K562 (cell line): Measurements from ENCODE around the gene FRMD3. TPM values are rescaled to one million over a fixed set of nuclear protein-coding genes. Genes with fewer than 3 reads are reported as not detected.

ENCODE experiments used
- ATAC-seq: fragments of 200-7000 bp; cut with Tn5 transposase; 3 replicates; pipeline ENCODE4 v1.9.1; 2020; ENCODE audit warnings: moderate library complexity
- BruUV-seq: library from RNA; stranded (reverse); fragments of 400-500 nt; replicated peaks from 2 replicates; lab custom pipeline; 2021; lab: Mats Ljungman, UMichigan
- CTCF ChIA-PET: fragments of 300-600 bp; formaldehyde crosslinking; extraction: SDS; loops from one replicate; lab custom pipeline; 2021; ENCODE audit warnings: low intra/inter-chr PET ratio; lab: Yijun Ruan, JAX
- POLR2A ChIA-PET: fragments of 300-600, 350-650 bp; sonication (Branson Sonifier 250); formaldehyde crosslinking; extraction: SDS; loops from one replicate; lab custom pipeline; 2021; ENCODE audit warnings: antibody characterized with exemption, inconsistent platforms; lab: Yijun Ruan, JAX
- DNase-seq, 4 experiments: peaks; one replicate each; pipeline versions ENCODE4 v3.0.0 to v3.0.0-alpha.2; 2011 to 2018; ENCODE audit warnings: low spot score in 3 of 4, mixed read lengths in 3 of 4; ENCODE audit errors: extremely low read depth in 1 of 4
- FAIRE-seq: peaks from 2 replicates; lab custom pipeline; 2011; peaks lifted over from hg19 to GRCh38; lab: Jason Lieb, UNC
- H2AFZ ChIP-seq: 2 replicates; pipeline ENCODE4 v1.6.0; 2011; ENCODE audit warnings: low read depth, low read length, control low read depth, inconsistent platforms
- H3K27ac ChIP-seq: fragments of 200-600 bp; 3 replicates; pipeline ENCODE4 v1.8.0; 2011; ENCODE audit warnings: low read depth, mild to moderate bottlenecking, control low read depth, inconsistent platforms, low read length, moderate library complexity, mixed read lengths; ENCODE audit errors: extremely low read depth
- H3K27me3 ChIP-seq, 2 experiments: fragments of 300-600 bp in 1 of 2; 2 replicates in 1 of 2; 3 replicates in 1 of 2; pipeline versions ENCODE4 v1.6.0 to v1.8.0; 2011; ENCODE audit warnings: inconsistent platforms in 2 of 2, low read length in 2 of 2, mild to moderate bottlenecking in 1 of 2, mixed read lengths in 1 of 2, moderate library complexity in 1 of 2; ENCODE audit not compliant: control insufficient read depth in 2 of 2, insufficient read depth in 2 of 2
- H3K36me3 ChIP-seq: fragments of 300-600 bp; 3 replicates; pipeline ENCODE4 v1.8.0; 2011; ENCODE audit warnings: mild to moderate bottlenecking, low read length, inconsistent platforms; ENCODE audit not compliant: control insufficient read depth, insufficient read depth
- H3K4me1 ChIP-seq, 2 experiments: fragments of 200-600 bp in 1 of 2; replicated peaks in 1 of 2; 2 replicates in 1 of 2; 3 replicates in 1 of 2; pipeline versions ENCODE4 v1.5.1 to v1.8.0; 2011; ENCODE audit warnings: inconsistent platforms in 2 of 2, low read length in 2 of 2, mild to moderate bottlenecking in 1 of 2, mixed read lengths in 1 of 2, moderate library complexity in 1 of 2; ENCODE audit not compliant: control insufficient read depth in 2 of 2, insufficient read depth in 2 of 2
- H3K4me2 ChIP-seq: 2 replicates; pipeline ENCODE4 v1.6.1; 2011; ENCODE audit warnings: low read length, control low read depth, inconsistent platforms, mixed read lengths; ENCODE audit not compliant: insufficient read depth
- H3K4me3 ChIP-seq: fragments of 200-600 bp; sonication (generic), shearing (Covaris generic); 2 replicates; pipeline ENCODE4 v1.5.1; 2016; ENCODE audit warnings: control low read depth, inconsistent platforms
- H3K79me2 ChIP-seq: fragments of 200-600 bp; 3 replicates; pipeline ENCODE4 v1.8.0; 2011; ENCODE audit warnings: low read length, inconsistent platforms; ENCODE audit not compliant: control insufficient read depth, insufficient read depth
- H3K9ac ChIP-seq, 2 experiments: 2 replicates each; pipeline versions ENCODE4 v1.6.0 to v1.6.1; 2011; ENCODE audit warnings: low read depth in 2 of 2, low read length in 2 of 2, control low read depth in 1 of 2, inconsistent platforms in 1 of 2, mild to moderate bottlenecking in 1 of 2, mixed read lengths in 1 of 2; ENCODE audit not compliant: insufficient read depth in 1 of 2
- H3K9me1 ChIP-seq: one replicate; pipeline ENCODE4 v1.6.0; 2011; ENCODE audit warnings: inconsistent platforms, mild to moderate bottlenecking, low read length, moderate library complexity; ENCODE audit not compliant: control insufficient read depth, insufficient read depth
- H3K9me3 ChIP-seq: replicated peaks from 2 replicates; pipeline ENCODE4 v1.5.1; 2011; ENCODE audit warnings: low read depth, low read length, inconsistent platforms; ENCODE audit not compliant: control insufficient read depth, insufficient read depth
- H4K20me1 ChIP-seq: replicated peaks from 2 replicates; pipeline ENCODE4 v1.6.1; 2011; ENCODE audit warnings: low read length, inconsistent platforms, mixed read lengths; ENCODE audit not compliant: control insufficient read depth, insufficient read depth
- TAF9B ChIP-seq: fragments of 450-650 bp; IDR thresholded peaks from 2 replicates; pipeline ENCODE4 v1.6.1; 2018; ENCODE audit warnings: mild to moderate bottlenecking; ENCODE audit not compliant: partially characterized antibody
- ZNF589 ChIP-seq: fragments of 200-800 bp; sonication (Bioruptor generic); IDR thresholded peaks from 2 replicates; pipeline ENCODE4 v1.6.1; 2016; ENCODE audit warnings: low read depth, missing genetic modification characterization, missing compliant biosample characterization
- WGBS: fragments of 100-300 bp; shearing (Covaris generic); methylation state at CpG from one replicate; pipeline ENCODE4 v1.1.6; 2016; ENCODE audit warnings: low coverage, mixed read lengths; ENCODE audit not compliant: insufficient coverage; ENCODE audit errors: missing lambda C conversion rate; 5-methylcytosine and 5-hydroxymethylcytosine counted together
- in situ Hi-C: fragments of 300-500 bp; cut with MboI; formaldehyde crosslinking; loops from 4 replicates; pipeline ENCODE4 v1.15.0; 2018; ENCODE audit warnings: inconsistent platforms, mixed read lengths
- intact Hi-C: fragments of 100-400 bp; cut with micrococcal nuclease; formaldehyde crosslinking; loops from 2 replicates; pipeline ENCODE4 v1.14.2; 2022
- polyA plus RNA-seq, 8 experiments: library from polyadenylated mRNA; depleted of rRNA in 4 of 8; stranded (reverse) in 5 of 8; unstranded in 3 of 8; fragments of >200 nt; fragmentation: Nextera tagmentation in 2 of 8; fragmentation: Illumina TruSeq in 1 of 8; extraction: Ambion mirVana in 2 of 8; extraction: Trizol in 1 of 8; gene quantifications; 2 replicates each; pipeline versions ENCODE4 v1.2.1 to v1.2.3, GENCODE V29; 2011 to 2014; ENCODE audit warnings: inconsistent platforms in 1 of 8, missing spikeins in 1 of 8
- total RNA-seq, 7 experiments: library from RNA; depleted of rRNA in 6 of 7; stranded (reverse); fragments of >200 nt in 6 of 7; fragmentation: Illumina TruSeq in 2 of 7; extraction: Trizol in 2 of 7; gene quantifications; 2 replicates each; pipeline versions ENCODE4 v1.2.1 to v1.2.3, GENCODE V29; 2011 to 2021; ENCODE audit warnings: low replicate concordance in 1 of 7
- TF ChIP-seq, protein P1 (sequence below): fragments of 250-450 bp; sonication (Bioruptor Pico); IDR thresholded peaks from 2 replicates; pipeline ENCODE4 v1.5.0; 2021; ENCODE audit warnings: mild to moderate bottlenecking, borderline replicate concordance
- TF ChIP-seq, protein P2 (sequence below), 2 experiments: fragments of 450-650 bp in 1 of 2; sonication (generic) in 1 of 2; formaldehyde crosslinking in 1 of 2; IDR thresholded peaks; 2 replicates each; pipeline versions ENCODE4 v1.7.1 to v1.9.0; 2016 to 2022; ENCODE audit warnings: inconsistent platforms in 1 of 2, mild to moderate bottlenecking in 1 of 2, missing genetic modification reagents in 1 of 2
- TF ChIP-seq, protein P3 (sequence below): sonication (generic); formaldehyde crosslinking; IDR thresholded peaks from 2 replicates; pipeline ENCODE4 v1.8.1; 2023; ENCODE audit warnings: mild to moderate bottlenecking, missing genetic modification reagents

FRMD3 gene
- total and polyA plus RNA-seq, 9 of the 15 experiments (the other 6 are each of a cell fraction or from before 2014, with no cell fraction given) = 0.09 to 0.51 (median 0.21) TPM

DNA sequence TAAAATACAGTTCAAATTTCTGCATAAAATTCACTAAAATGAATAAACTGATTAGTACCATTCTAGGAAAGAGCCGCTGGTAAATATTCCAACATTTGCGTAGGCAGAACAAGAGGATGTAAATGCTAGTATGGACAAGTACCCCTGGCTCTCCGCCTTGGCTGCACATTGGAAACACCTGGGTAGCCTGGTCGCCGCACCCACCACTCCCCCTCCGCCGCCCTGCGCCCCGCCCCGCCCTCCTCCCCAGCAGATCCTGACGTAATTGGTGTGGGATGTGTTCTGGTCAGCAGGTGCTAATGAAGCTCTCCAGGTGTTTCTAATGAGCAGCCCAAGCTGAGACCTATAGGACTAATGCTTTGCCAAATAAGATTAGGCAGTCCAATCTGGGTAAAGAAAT lies 225.7 kb downstream of the FRMD3 start (continued):
- TF ChIP-seq ZNF589 (CRISPR knock-in tag) = no peak

DNA sequence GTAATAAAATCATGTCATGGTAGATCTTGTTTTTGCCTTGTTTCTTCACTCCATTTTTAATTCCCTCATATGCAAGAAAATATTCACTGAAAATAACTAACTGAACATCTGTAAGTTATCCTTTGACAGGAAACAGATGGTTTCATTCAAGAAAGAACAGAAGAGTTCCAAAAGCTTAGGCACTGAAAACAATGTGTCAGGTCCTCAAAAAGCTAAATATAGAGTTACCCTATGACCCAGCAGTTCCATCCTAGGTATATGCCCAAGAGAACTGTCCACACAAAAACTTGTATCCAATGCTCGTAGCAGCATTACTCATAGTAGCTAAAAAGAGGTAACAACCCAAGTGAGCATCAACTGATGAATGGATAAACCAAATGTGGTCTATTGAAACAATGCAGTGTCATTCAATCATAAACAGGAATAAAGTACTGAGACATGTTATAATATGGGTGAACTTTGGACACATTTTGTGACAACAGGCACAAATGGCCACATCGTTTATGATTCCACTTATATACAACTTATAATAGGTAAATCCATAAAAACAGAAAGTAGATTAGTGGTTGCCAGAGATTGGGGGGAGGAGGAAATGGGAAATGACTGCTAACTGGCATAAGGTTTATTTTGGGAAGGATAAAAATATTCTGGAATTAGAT lies 231.0 kb downstream of the FRMD3 start:
- no peaks in the 10 kb centered on the region for H3K79me2 ChIP-seq
- H3K4me3 ChIP-seq = no peak overlapping the region
- in situ Hi-C loops (no loop called here), intact Hi-C loops (no loop called here)
- H3K4me2 ChIP-seq = no peak overlapping the region
- ATAC-seq (no peak), DNase-seq (no peak), FAIRE-seq (no peak)
- H3K9me3 ChIP-seq = no peaks in the 10 kb centered on the region
- H3K27ac ChIP-seq = no peak overlapping the region
- H2AFZ ChIP-seq = no peak overlapping the region
- H3K9ac ChIP-seq = no peak overlapping the region
- H3K27me3 ChIP-seq = no peaks in the 10 kb centered on the region
- POLR2A ChIA-PET = no interaction called here
- no peaks in the 10 kb centered on the region for H4K20me1 ChIP-seq
- no peaks in the 10 kb centered on the region for H3K36me3 ChIP-seq
- no TSS peak for BruUV-seq
- no peaks in the 10 kb centered on the region for H3K4me1 ChIP-seq
- WGBS = 0% methylated on average over 2 of the region's 2 CpGs
- H3K9me1 ChIP-seq = no peaks in the 10 kb centered on the region
- CTCF ChIA-PET = no interaction called here
- TF ChIP-seq, protein P1, sequence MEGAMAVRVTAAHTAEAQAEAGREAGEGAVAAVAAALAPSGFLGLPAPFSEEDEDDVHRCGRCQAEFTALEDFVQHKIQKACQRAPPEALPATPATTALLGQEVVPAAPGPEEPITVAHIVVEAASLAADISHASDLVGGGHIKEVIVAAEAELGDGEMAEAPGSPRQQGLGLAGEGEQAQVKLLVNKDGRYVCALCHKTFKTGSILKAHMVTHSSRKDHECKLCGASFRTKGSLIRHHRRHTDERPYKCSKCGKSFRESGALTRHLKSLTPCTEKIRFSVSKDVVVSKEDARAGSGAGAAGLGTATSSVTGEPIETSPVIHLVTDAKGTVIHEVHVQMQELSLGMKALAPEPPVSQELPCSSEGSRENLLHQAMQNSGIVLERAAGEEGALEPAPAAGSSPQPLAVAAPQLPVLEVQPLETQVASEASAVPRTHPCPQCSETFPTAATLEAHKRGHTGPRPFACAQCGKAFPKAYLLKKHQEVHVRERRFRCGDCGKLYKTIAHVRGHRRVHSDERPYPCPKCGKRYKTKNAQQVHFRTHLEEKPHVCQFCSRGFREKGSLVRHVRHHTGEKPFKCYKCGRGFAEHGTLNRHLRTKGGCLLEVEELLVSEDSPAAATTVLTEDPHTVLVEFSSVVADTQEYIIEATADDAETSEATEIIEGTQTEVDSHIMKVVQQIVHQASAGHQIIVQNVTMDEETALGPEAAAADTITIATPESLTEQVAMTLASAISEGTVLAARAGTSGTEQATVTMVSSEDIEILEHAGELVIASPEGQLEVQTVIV (CRISPR knock-in tag) = no peak
- TF ChIP-seq TAF9B = no peak
- TF ChIP-seq, protein P2, sequence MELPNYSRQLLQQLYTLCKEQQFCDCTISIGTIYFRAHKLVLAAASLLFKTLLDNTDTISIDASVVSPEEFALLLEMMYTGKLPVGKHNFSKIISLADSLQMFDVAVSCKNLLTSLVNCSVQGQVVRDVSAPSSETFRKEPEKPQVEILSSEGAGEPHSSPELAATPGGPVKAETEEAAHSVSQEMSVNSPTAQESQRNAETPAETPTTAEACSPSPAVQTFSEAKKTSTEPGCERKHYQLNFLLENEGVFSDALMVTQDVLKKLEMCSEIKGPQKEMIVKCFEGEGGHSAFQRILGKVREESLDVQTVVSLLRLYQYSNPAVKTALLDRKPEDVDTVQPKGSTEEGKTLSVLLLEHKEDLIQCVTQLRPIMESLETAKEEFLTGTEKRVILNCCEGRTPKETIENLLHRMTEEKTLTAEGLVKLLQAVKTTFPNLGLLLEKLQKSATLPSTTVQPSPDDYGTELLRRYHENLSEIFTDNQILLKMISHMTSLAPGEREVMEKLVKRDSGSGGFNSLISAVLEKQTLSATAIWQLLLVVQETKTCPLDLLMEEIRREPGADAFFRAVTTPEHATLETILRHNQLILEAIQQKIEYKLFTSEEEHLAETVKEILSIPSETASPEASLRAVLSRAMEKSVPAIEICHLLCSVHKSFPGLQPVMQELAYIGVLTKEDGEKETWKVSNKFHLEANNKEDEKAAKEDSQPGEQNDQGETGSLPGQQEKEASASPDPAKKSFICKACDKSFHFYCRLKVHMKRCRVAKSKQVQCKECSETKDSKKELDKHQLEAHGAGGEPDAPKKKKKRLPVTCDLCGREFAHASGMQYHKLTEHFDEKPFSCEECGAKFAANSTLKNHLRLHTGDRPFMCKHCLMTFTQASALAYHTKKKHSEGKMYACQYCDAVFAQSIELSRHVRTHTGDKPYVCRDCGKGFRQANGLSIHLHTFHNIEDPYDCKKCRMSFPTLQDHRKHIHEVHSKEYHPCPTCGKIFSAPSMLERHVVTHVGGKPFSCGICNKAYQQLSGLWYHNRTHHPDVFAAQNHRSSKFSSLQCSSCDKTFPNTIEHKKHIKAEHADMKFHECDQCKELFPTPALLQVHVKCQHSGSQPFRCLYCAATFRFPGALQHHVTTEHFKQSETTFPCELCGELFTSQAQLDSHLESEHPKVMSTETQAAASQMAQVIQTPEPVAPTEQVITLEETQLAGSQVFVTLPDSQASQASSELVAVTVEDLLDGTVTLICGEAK (IDR thresholded peaks at IDR 0.05) = no peak
- TF ChIP-seq, protein P2 (CRISPR knock-in tag; IDR thresholded peaks at IDR 0.05) = no peak
- TF ChIP-seq, protein P3, sequence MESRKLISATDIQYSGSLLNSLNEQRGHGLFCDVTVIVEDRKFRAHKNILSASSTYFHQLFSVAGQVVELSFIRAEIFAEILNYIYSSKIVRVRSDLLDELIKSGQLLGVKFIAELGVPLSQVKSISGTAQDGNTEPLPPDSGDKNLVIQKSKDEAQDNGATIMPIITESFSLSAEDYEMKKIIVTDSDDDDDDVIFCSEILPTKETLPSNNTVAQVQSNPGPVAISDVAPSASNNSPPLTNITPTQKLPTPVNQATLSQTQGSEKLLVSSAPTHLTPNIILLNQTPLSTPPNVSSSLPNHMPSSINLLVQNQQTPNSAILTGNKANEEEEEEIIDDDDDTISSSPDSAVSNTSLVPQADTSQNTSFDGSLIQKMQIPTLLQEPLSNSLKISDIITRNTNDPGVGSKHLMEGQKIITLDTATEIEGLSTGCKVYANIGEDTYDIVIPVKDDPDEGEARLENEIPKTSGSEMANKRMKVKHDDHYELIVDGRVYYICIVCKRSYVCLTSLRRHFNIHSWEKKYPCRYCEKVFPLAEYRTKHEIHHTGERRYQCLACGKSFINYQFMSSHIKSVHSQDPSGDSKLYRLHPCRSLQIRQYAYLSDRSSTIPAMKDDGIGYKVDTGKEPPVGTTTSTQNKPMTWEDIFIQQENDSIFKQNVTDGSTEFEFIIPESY (CRISPR knock-in tag) = no peak
